ENCODE results near the gene NUP85.

DNA sequence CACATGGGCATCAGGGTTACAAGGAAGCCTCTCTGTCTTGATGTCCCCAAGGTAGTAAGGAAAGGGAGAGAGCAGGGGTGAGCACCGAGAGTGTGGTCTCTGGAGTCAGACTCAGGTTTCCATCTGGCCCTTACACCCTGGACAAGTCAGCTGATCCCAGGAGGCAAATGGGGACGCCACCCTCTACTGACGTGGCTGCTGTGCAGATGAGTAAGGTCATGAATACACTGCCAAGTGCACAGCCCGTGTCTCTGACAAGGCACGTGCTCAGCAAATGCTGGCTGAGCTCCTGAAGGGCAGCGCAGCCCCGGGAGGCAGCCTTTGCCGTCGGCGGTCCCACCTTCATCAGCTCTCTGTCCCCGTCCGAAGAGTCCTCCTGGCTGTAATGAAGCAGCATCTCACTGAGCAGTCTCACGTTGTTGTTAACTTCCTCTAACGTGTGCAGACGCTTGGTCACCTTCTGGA, 36.5 kb downstream of the NUP85 start:
- no peak for TF ChIP-seq CTCF (IDR thresholded peaks at IDR 0.05; ENCODE audit: extremely low read depth in 1 of 2, insufficient read depth in 1 of 2, low read depth in 1 of 2, low read length in 2 of 2)
- TF ChIP-seq MYC (IDR thresholded peaks at IDR 0.05; ENCODE audit: low read depth, low read length): no peak
- no peak for TF ChIP-seq POLR2A (IDR thresholded peaks at IDR 0.05; ENCODE audit: low read depth, low read length)
- TF ChIP-seq EZH2 (IDR thresholded peaks at IDR 0.05; ENCODE audit: borderline replicate concordance, low read depth, low read length, severe bottlenecking): no peak
- TF ChIP-seq, protein P1, sequence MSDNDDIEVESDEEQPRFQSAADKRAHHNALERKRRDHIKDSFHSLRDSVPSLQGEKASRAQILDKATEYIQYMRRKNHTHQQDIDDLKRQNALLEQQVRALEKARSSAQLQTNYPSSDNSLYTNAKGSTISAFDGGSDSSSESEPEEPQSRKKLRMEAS (IDR thresholded peaks at IDR 0.05; ENCODE audit: insufficient read depth, insufficient read length): no peak
- no peak for TF ChIP-seq POLR2AphosphoS5 (IDR thresholded peaks at IDR 0.05; ENCODE audit: insufficient read depth, low read depth, low read length)
- TF ChIP-seq JUN (IDR thresholded peaks at IDR 0.05; ENCODE audit: borderline replicate concordance, insufficient read depth, insufficient read length, low read depth): no peak
